ENCODE measurements around the gene TCHP.
A peak's percentile ranks its signal among the peaks of the same experiment; 100 is the strongest.

The TCHP gene

GRCh38 chr12:109919456-109919855, 19.4 kb downstream of the TCHP start:
- no peak for TF ChIP-seq Cebpa-rat (IDR thresholded peaks at IDR 0.05)

DNA sequence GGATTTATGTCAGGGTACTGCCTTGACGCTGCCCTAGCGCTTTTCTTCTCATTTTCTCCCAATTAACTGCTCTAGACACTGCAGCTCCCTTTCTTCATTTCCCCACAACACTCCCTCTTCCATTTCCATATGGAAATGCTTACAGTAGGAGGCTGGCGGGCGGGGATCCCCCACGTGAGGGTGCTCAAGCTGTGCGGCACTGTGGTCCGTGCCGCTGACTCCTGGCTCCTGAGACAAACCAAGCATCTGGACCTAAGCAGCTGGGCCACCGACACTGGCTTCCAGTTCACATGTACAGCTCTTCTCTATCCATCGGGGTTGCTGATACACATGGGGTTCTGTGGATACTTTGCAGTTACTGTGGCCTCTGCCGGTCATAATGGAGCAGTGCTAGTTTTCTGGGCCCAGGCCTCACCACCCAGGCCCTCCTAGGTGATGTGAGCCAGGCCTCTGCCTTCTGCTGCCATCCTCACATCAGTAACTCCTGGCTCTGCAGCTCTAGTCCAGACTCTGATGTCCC, 20.2 kb downstream of the TCHP start:
- Histone ChIP-seq H3K4me3 (no peak overlapping the region), H3K36me3 (peaks cover 81% of the 10 kb centered on the region), H3K9ac (no peak overlapping the region), H3K27ac (no peak overlapping the region), H3K4me1 (peaks cover 17% of the 10 kb centered on the region), H3K9me3 (no peaks in the 10 kb centered on the region), H4K20me1 (no peaks in the 10 kb centered on the region), H3K4me2 (no peak overlapping the region), H3K27me3 (no peaks in the 10 kb centered on the region)
- TF ChIP-seq Cebpa-rat (IDR thresholded peaks at IDR 0.05): no peak

More at GRCh38 chr12:109919456-109919855, 19.4 kb downstream of the TCHP start:
- Histone ChIP-seq H3K27me3 (no peaks in the 10 kb centered on the region), H3K4me1 (peaks cover 8% of the 10 kb centered on the region), H3K4me3 (no peak overlapping the region), H3K4me2 (no peak overlapping the region), H3K9ac (no peak overlapping the region), H4K20me1 (0 out of 2 replicates have a peak, but pooled peaks cover 5% of the 10 kb centered on the region), H3K27ac (no peak overlapping the region), H3K36me3 (peaks cover 89% of the 10 kb centered on the region), H3K9me3 (no peaks in the 10 kb centered on the region)

DNA sequence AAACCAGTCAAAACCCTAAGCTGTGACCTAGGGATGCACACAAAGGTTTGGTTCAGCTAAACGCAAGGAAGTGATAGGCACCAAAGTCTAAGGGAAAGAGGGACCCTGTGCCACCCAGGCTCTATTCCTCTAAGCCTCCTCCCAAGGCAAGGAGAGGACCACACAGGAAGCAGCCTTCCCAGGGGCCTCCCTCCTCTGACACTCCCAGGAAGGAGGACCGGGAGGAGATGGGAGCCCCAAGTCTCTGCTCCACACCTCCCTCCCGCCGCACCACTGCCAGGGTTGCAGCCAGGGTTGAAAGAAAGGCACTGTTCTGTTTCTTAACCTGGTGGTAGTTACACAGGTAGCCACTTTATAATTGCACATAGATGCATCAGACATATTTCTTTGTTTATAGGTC, 21.9 kb downstream of the TCHP start:
- Histone ChIP-seq H3K27me3 (no peaks in the 10 kb centered on the region), H4K20me1 (no peaks in the 10 kb centered on the region), H3K4me3 (no peak overlapping the region), H3K9ac (no peak overlapping the region), H3K4me2 (no peak overlapping the region), H3K9me3 (no peaks in the 10 kb centered on the region), H3K27ac (no peak overlapping the region), H3K4me1 (peaks cover 30% of the 10 kb centered on the region), H3K36me3 (peaks cover 72% of the 10 kb centered on the region)
- TF ChIP-seq Cebpa-rat (IDR thresholded peaks at IDR 0.05): no peak

- Histone ChIP-seq H3K9ac (no peak overlapping the region), H3K27ac (no peak overlapping the region)
These were observed 23.0 kb downstream of the TCHP start for GRCh38 chr12:109923038-109923437.

GRCh38 chr12:109923481-109924245, 23.6 kb downstream of the TCHP start:
- Histone ChIP-seq H3K9ac (no peak overlapping the region), H3K4me1 (peaks cover 30% of the 10 kb centered on the region), H3K27me3 (no peaks in the 10 kb centered on the region), H4K20me1 (no peaks in the 10 kb centered on the region), H3K9me3 (no peaks in the 10 kb centered on the region), H3K27ac (no peak overlapping the region), H3K4me2 (no peak overlapping the region), H3K4me3 (no peak overlapping the region), H3K36me3 (peaks cover 68% of the 10 kb centered on the region)
- TF ChIP-seq Cebpa-rat (IDR thresholded peaks at IDR 0.05): no peak

More at GRCh38 chr12:109923038-109923437, 23.0 kb downstream of the TCHP start:
- TF ChIP-seq Cebpa-rat (IDR thresholded peaks at IDR 0.05): no peak
- Histone ChIP-seq H3K4me3 (no peak overlapping the region), H3K4me2 (no peak overlapping the region), H3K4me1 (peaks cover 30% of the 10 kb centered on the region), H3K36me3 (peaks cover 68% of the 10 kb centered on the region), H3K9me3 (no peaks in the 10 kb centered on the region), H4K20me1 (no peaks in the 10 kb centered on the region), H3K27me3 (no peaks in the 10 kb centered on the region)

DNA sequence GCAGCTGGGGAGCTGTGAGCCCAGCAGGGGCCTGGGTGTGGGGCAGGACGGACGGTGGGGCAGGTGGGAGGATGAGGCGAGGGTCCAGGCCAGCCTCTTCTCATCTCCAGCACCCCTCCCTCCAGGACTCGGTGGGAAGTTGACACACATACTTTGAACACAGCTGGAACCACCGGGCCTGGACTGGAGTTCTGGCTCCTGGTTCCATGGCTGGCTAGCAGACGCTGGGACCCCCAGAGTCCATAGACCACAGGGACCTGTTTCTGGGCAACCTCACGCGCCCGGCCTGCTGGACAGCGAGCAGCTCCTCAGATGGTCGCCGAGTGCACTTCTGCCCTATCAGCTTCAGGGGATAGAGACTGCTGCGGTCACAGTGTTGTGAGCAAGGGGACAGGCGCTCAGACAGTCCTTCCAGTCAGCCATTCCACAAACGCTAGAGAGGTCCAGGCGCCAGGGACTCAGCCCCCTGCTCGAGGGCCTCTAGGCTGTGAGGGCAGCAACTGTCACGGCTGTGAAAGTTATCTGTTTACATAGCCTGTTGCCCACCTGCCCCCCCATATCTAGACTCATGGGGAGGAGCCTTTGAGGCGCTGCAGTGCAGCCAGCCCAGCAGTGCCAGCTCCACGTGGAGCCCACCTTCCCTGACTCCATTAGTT, 25.2 kb downstream of the TCHP start:
- peak overlapping the region; percentile 53 for H3K27ac ChIP-seq
- H3K9ac ChIP-seq: no peak overlapping the region
- H3K36me3 ChIP-seq: peaks cover 64% of the 10 kb centered on the region
- H3K4me3 ChIP-seq: no peak overlapping the region
- TF ChIP-seq Cebpa-rat (IDR thresholded peaks at IDR 0.05): no peak
- no peaks in the 10 kb centered on the region for H4K20me1 ChIP-seq
- H3K9me3 ChIP-seq: no peaks in the 10 kb centered on the region
- no peaks in the 10 kb centered on the region for H3K27me3 ChIP-seq
- peaks cover 38% of the 10 kb centered on the region for H3K4me1 ChIP-seq
- peak overlapping the region; percentile 34 for H3K4me2 ChIP-seq

- no peaks in the 10 kb centered on the region for H3K9me3 ChIP-seq
- peaks cover 64% of the 10 kb centered on the region for H3K36me3 ChIP-seq
- no peaks in the 10 kb centered on the region for H4K20me1 ChIP-seq
- no peaks in the 10 kb centered on the region for H3K27me3 ChIP-seq
- no peak overlapping the region for H3K27ac ChIP-seq
- TF ChIP-seq Cebpa-rat (IDR thresholded peaks at IDR 0.05): no peak
- H3K4me1 ChIP-seq: peaks cover 43% of the 10 kb centered on the region
- H3K4me3 ChIP-seq: no peak overlapping the region
- no peak overlapping the region for H3K9ac ChIP-seq
- no peak overlapping the region for H3K4me2 ChIP-seq
These were observed 25.9 kb downstream of the TCHP start for GRCh38 chr12:109926016-109926415.

GRCh38 chr12:109926488-109927210, 26.6 kb downstream of the TCHP start:
- H3K4me2 ChIP-seq: no peak overlapping the region
- peaks cover 44% of the 10 kb centered on the region for H3K4me1 ChIP-seq
- H3K27me3 ChIP-seq: no peaks in the 10 kb centered on the region
- no peaks in the 10 kb centered on the region for H4K20me1 ChIP-seq
- H3K4me3 ChIP-seq: no peak overlapping the region
- TF ChIP-seq Cebpa-rat (IDR thresholded peaks at IDR 0.05): no peak
- H3K27ac ChIP-seq: no peak overlapping the region
- peaks cover 64% of the 10 kb centered on the region for H3K36me3 ChIP-seq
- H3K9me3 ChIP-seq: no peaks in the 10 kb centered on the region
- no peak overlapping the region for H3K9ac ChIP-seq

DNA sequence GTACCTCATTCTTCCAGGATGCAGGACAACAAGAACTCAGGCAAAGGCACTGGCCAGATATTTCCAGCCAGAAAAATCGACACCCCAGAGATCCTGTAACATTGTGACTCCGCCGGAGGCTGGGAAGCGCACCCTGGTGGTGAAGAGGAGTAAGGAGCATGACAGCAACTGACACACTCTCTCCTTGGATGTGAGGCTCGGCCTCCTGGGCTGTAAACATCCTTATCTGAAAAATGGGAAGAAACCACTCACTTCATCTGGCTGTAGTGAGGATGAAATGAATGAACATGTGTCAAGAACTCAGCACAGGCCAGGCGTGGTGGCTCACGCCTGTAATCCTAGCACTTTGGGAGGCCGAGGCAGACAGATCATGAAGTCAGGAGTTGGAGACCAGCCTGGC, 27.5 kb downstream of the TCHP start:
- no peak overlapping the region for H3K4me2 ChIP-seq
- no peak overlapping the region for H3K9ac ChIP-seq
- H3K9me3 ChIP-seq: no peaks in the 10 kb centered on the region
- H4K20me1 ChIP-seq: no peaks in the 10 kb centered on the region
- no peaks in the 10 kb centered on the region for H3K27me3 ChIP-seq
- H3K36me3 ChIP-seq: peaks cover 65% of the 10 kb centered on the region
- H3K4me1 ChIP-seq: peaks cover 54% of the 10 kb centered on the region
- TF ChIP-seq Cebpa-rat (IDR thresholded peaks at IDR 0.05): no peak
- no peak overlapping the region for H3K27ac ChIP-seq
- no peak overlapping the region for H3K4me3 ChIP-seq

All from BLaER1 (cell line).